IMR-90 (cell line): ENCODE measurements around the gene E2F3. TPM values are rescaled to one million over a fixed set of nuclear protein-coding genes. Genes with fewer than 3 reads are reported as not detected.

Source experiments
- FOS ChIP-seq: fragments of 150-350 bp; IDR thresholded peaks from 2 replicates; pipeline ENCODE4 v1.6.1; 2016; ENCODE audit warnings: low read depth, low read length
- MAZ ChIP-seq: IDR thresholded peaks from 2 replicates; pipeline ENCODE4 v1.6.1; 2012; ENCODE audit warnings: low read depth, mild to moderate bottlenecking, low read length, improper control_type of control experiment, moderate library complexity, borderline replicate concordance
- RFX5 ChIP-seq: IDR thresholded peaks from 2 replicates; pipeline ENCODE4 v1.8.0; 2012; ENCODE audit warnings: low read depth, mild to moderate bottlenecking, low read length, moderate library complexity
- polyA plus RNA-seq, 3 experiments: library from polyadenylated mRNA; depleted of rRNA; stranded (reverse); fragments of >200 nt; gene quantifications; 2 replicates each; pipeline ENCODE4 v1.2.3, GENCODE V29; 2012; ENCODE audit warnings: low replicate concordance in 1 of 3
- total RNA-seq: library from RNA; depleted of rRNA; stranded (reverse); fragments of >200 nt; gene quantifications from 2 replicates; pipeline ENCODE4 v1.2.3, GENCODE V29; 2012

E2F3 gene
- total and polyA plus RNA-seq, 2 of the 4 experiments (the other 2 are of a cell fraction), result 2.3 to 8.2 TPM

DNA sequence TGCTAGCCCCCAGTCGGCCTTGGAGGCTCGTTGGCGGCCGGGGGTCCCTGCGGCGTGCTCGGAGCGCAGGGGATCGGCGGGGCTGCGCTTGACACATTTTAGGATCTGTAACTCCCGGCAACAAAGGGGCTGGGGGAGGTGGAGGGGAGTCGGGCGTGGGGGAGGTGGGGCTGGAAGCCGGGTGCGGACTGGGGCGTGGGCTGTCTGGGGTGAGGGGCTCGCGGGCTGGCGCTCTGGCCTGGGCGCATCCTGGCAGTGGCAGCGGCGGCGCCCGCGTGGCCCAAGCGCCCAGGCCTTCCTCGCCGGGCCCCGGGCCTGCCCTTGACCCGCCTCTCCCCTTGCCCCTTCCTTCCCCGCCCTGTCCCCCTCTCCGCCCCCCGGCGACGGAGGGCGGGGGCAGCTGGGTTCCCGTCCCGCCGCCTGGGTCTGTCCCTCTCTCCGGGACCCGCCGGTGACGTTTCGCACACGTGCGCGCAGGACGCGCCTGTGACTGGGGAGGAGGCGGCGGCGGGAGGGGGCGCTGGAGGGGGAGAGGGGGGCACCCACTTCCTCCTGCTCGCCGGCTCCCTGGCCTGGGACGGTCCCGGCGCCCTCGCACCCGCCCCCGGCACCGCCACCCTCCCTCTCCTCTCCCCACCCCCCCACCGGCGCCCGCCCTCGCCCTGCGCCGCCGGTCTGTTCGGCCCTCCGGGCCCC, 1.5 kb downstream of the E2F3 start (continued):
- TF ChIP-seq MAZ, result 0 out of 2 replicates have a peak, but pooled peaks have one; percentile 67
- no peak for TF ChIP-seq RFX5
- TF ChIP-seq FOS, result no peak
